ENCODE data around the gene EFNA2.

DNA sequence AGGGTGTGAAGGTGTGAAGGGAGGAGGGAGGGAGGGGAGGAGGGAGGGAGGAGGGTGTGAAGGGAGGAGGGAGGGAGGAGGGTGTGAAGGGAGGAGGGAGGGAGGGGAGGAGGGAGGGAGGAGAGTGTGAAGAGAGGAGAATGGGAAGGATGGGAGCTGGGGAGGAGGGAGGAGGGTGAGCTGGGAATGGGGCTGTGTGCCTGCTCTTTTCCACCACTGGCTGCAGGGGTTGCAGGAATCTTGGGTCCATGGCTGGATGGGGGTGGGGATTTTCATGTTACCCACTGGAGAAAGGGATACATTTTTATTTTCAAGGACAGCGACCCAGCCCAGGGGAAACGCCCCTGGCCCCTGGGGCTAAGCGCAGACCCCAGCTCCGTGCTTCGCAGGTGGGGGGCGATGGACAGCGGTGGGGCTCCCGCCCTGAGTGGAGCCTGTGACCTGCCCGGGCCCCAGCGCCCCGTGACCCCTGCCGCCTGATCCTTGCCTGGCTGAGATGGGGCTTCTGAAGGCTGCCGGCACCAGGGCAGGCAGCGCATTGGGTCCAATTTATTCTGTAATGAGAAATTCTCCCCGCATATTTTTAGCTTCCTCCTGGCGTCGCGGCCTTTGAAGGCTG lies 3.0 kb upstream of the EFNA2 start:
- TF ChIP-seq, protein P1, sequence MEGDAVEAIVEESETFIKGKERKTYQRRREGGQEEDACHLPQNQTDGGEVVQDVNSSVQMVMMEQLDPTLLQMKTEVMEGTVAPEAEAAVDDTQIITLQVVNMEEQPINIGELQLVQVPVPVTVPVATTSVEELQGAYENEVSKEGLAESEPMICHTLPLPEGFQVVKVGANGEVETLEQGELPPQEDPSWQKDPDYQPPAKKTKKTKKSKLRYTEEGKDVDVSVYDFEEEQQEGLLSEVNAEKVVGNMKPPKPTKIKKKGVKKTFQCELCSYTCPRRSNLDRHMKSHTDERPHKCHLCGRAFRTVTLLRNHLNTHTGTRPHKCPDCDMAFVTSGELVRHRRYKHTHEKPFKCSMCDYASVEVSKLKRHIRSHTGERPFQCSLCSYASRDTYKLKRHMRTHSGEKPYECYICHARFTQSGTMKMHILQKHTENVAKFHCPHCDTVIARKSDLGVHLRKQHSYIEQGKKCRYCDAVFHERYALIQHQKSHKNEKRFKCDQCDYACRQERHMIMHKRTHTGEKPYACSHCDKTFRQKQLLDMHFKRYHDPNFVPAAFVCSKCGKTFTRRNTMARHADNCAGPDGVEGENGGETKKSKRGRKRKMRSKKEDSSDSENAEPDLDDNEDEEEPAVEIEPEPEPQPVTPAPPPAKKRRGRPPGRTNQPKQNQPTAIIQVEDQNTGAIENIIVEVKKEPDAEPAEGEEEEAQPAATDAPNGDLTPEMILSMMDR (IDR thresholded peaks at IDR 0.05; ENCODE audit: low read depth, low read length, poor library complexity, severe bottlenecking), result no peak
- no peak for TF ChIP-seq EZH2phosphoT487 (IDR thresholded peaks at IDR 0.05; ENCODE audit: borderline replicate concordance, low read length)

Measured in DOHH2 (cell line).